Measurements from ENCODE around the gene CTSW.

CTSW gene

GRCh38 chr11:65903068-65903481 lies 23.4 kb downstream of the CTSW start:
- Histone ChIP-seq H3K4me2 (ENCODE audit: low read length) (no peak overlapping the region), H3K79me2 (ENCODE audit: insufficient read depth, low read length) (no peaks in the 10 kb centered on the region), H3K36me3 (ENCODE audit: insufficient read depth, low read length) (no peaks in the 10 kb centered on the region), H3K27me3 (ENCODE audit: insufficient read depth, low read length) (peaks cover 13% of the 10 kb centered on the region), H3K4me1 (ENCODE audit: insufficient read depth, low read length, severe bottlenecking) (peaks cover 19% of the 10 kb centered on the region), H2AFZ (ENCODE audit: low read length) (no peak overlapping the region), H3K9ac (ENCODE audit: low read length) (no peak overlapping the region), H3K9me3 (ENCODE audit: low read length) (no peaks in the 10 kb centered on the region), H3K9me2 (ENCODE audit: low read depth, low read length) (no peaks in the 10 kb centered on the region), H3F3A (ENCODE audit: insufficient read depth, low read length) (no peaks in the 10 kb centered on the region), H3K4me3 (ENCODE audit: low read depth, low read length, poor library complexity, severe bottlenecking) (no peak overlapping the region), H3K27ac (ENCODE audit: low read depth, low read length, poor library complexity, severe bottlenecking) (no peak overlapping the region), H4K20me1 (ENCODE audit: insufficient read depth, low read length) (no peaks in the 10 kb centered on the region)
- TF ChIP-seq, protein P1, sequence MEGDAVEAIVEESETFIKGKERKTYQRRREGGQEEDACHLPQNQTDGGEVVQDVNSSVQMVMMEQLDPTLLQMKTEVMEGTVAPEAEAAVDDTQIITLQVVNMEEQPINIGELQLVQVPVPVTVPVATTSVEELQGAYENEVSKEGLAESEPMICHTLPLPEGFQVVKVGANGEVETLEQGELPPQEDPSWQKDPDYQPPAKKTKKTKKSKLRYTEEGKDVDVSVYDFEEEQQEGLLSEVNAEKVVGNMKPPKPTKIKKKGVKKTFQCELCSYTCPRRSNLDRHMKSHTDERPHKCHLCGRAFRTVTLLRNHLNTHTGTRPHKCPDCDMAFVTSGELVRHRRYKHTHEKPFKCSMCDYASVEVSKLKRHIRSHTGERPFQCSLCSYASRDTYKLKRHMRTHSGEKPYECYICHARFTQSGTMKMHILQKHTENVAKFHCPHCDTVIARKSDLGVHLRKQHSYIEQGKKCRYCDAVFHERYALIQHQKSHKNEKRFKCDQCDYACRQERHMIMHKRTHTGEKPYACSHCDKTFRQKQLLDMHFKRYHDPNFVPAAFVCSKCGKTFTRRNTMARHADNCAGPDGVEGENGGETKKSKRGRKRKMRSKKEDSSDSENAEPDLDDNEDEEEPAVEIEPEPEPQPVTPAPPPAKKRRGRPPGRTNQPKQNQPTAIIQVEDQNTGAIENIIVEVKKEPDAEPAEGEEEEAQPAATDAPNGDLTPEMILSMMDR (IDR thresholded peaks at IDR 0.05; ENCODE audit: low read length) = no peak
- no peak for TF ChIP-seq EZH2 (IDR thresholded peaks at IDR 0.05; ENCODE audit: borderline replicate concordance, low read length)

GRCh38 chr11:65903715-65904114 lies 24.1 kb downstream of the CTSW start:
- Histone ChIP-seq H3K4me1 (ENCODE audit: insufficient read depth, low read length, severe bottlenecking) (peaks cover 19% of the 10 kb centered on the region), H3K36me3 (ENCODE audit: insufficient read depth, low read length) (no peaks in the 10 kb centered on the region), H3K9me2 (ENCODE audit: low read depth, low read length) (no peaks in the 10 kb centered on the region), H3K79me2 (ENCODE audit: insufficient read depth, low read length) (no peaks in the 10 kb centered on the region), H3K9me3 (ENCODE audit: low read length) (no peaks in the 10 kb centered on the region), H3K9ac (ENCODE audit: low read length) (no peak overlapping the region), H3K27me3 (ENCODE audit: insufficient read depth, low read length) (peaks cover 8% of the 10 kb centered on the region; the same call in 1 of the 2 replicates), H3K4me3 (ENCODE audit: low read depth, low read length, poor library complexity, severe bottlenecking) (no peak overlapping the region), H3F3A (ENCODE audit: insufficient read depth, low read length) (no peaks in the 10 kb centered on the region), H3K4me2 (ENCODE audit: low read length) (no peak overlapping the region), H4K20me1 (ENCODE audit: insufficient read depth, low read length) (no peaks in the 10 kb centered on the region), H2AFZ (ENCODE audit: low read length) (no peak overlapping the region), H3K27ac (ENCODE audit: low read depth, low read length, poor library complexity, severe bottlenecking) (no peak overlapping the region)
- TF ChIP-seq, protein P1 (IDR thresholded peaks at IDR 0.05; ENCODE audit: low read length) = no peak
- TF ChIP-seq EZH2 (IDR thresholded peaks at IDR 0.05; ENCODE audit: borderline replicate concordance, low read length) = no peak

DNA sequence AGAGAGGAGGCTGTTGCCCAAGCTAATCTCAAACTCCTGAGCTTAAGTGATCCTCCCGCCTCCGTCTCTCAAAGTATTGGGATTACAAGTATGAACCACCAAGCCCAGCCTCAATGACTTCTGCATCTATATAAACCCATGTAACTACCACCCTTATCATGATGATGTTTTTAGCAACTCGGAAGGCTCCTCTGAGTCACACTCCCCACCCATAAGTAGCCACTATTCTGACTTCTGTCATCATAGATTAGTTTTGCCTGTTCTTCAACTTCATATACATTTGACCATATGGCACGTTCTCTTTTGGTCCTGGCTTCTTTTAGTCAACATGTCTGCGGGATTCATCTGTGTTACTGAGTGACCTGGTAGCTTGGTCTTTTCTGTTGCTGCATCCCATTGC lies 27.0 kb downstream of the CTSW start:
- Histone ChIP-seq H3K27ac (ENCODE audit: low read depth, low read length, poor library complexity, severe bottlenecking) (no peak overlapping the region), H3K79me2 (ENCODE audit: insufficient read depth, low read length) (no peaks in the 10 kb centered on the region), H3F3A (ENCODE audit: insufficient read depth, low read length) (no peaks in the 10 kb centered on the region), H3K9ac (ENCODE audit: low read length) (no peak overlapping the region), H3K4me1 (ENCODE audit: insufficient read depth, low read length, severe bottlenecking) (no peaks in the 10 kb centered on the region), H3K9me3 (ENCODE audit: low read length) (no peaks in the 10 kb centered on the region), H3K27me3 (ENCODE audit: insufficient read depth, low read length) (peaks cover 12% of the 10 kb centered on the region), H3K4me3 (ENCODE audit: low read depth, low read length, poor library complexity, severe bottlenecking) (no peak overlapping the region), H3K36me3 (ENCODE audit: insufficient read depth, low read length) (no peaks in the 10 kb centered on the region), H4K20me1 (ENCODE audit: insufficient read depth, low read length) (no peaks in the 10 kb centered on the region), H3K4me2 (ENCODE audit: low read length) (no peak overlapping the region), H2AFZ (ENCODE audit: low read length) (no peak overlapping the region), H3K9me2 (ENCODE audit: low read depth, low read length) (no peaks in the 10 kb centered on the region)
- no peak for TF ChIP-seq EZH2 (IDR thresholded peaks at IDR 0.05; ENCODE audit: borderline replicate concordance, low read length)
- TF ChIP-seq, protein P1 (IDR thresholded peaks at IDR 0.05; ENCODE audit: low read length) = no peak

All from OCI-LY1 (cell line).